PC-9 (cell line): ENCODE measurements around the gene ZBTB49. TPM values are rescaled to one million over a fixed set of nuclear protein-coding genes. Genes with fewer than 3 reads are reported as not detected.
"Not testable (repeated sequence)": the region's sequence is repeated elsewhere in the genome, so short reads cannot be mapped to it uniquely, and the experiment has no call there.

Source experiments
- BruUV-seq: library from RNA; stranded (reverse); fragments of 400-500 nt; replicated peaks from 2 replicates; lab custom pipeline; 2021; lab: Mats Ljungman, UMichigan
- CTCF ChIA-PET: fragments of 300-600 bp; sonication (Branson Sonifier 250); formaldehyde crosslinking; loops from one replicate; lab custom pipeline; 2022; ENCODE audit warnings: antibody characterized with exemption; lab: Charles Lee
- POLR2A ChIA-PET: fragments of 300-600 bp; sonication (Branson Sonifier 250); formaldehyde crosslinking; loops from one replicate; lab custom pipeline; 2022; ENCODE audit warnings: antibody characterized with exemption; ENCODE audit not compliant: unreplicated experiment; lab: Charles Lee
- DNase-seq, 2 experiments: peaks; one replicate each; pipeline versions ENCODE4 v3.0.0 to v3.0.0-alpha.2; 2015 to 2022; ENCODE audit warnings: mixed read lengths in 1 of 2
- H2AFZ ChIP-seq: fragments of 200-600 bp; sonication (generic); 2 replicates; pipeline ENCODE4 v1.8.1; 2017; ENCODE audit warnings: antibody characterized with exemption
- H3F3A ChIP-seq: fragments of 200-600 bp; sonication (generic); 2 replicates; pipeline ENCODE4 v1.8.1; 2017; ENCODE audit warnings: antibody characterized with exemption, mild to moderate bottlenecking, low read depth; ENCODE audit not compliant: insufficient read depth
- H3K27ac ChIP-seq: fragments of 200-600 bp; sonication (generic); 2 replicates; pipeline ENCODE4 v1.6.1; 2016; ENCODE audit warnings: mixed run types
- H3K27me3 ChIP-seq: fragments of 200-600 bp; sonication (generic); 2 replicates; pipeline ENCODE4 v1.6.1; 2016; ENCODE audit warnings: low read depth, mixed run types; ENCODE audit not compliant: insufficient read depth
- H3K36me3 ChIP-seq: fragments of 200-600 bp; sonication (generic); 2 replicates; pipeline ENCODE4 v1.6.1; 2016; ENCODE audit warnings: low read depth, mixed run types
- H3K4me1 ChIP-seq: fragments of 200-600 bp; sonication (generic); replicated peaks from 2 replicates; pipeline ENCODE4 v1.6.1; 2016; ENCODE audit warnings: mixed run types; ENCODE audit not compliant: insufficient read depth
- H3K4me2 ChIP-seq: fragments of 200-600 bp; sonication (generic); 2 replicates; pipeline ENCODE4 v1.6.1; 2017; ENCODE audit warnings: mixed run types
- H3K4me3 ChIP-seq: fragments of 200-600 bp; sonication (generic); 2 replicates; pipeline ENCODE4 v1.6.1; 2016; ENCODE audit warnings: mixed run types
- H3K79me2 ChIP-seq: fragments of 200-600 bp; sonication (generic); 2 replicates; pipeline ENCODE4 v1.6.1; 2017; ENCODE audit warnings: low read depth, mixed run types
- H3K9me2 ChIP-seq: fragments of 200-600 bp; sonication (generic); 2 replicates; pipeline ENCODE4 v1.8.1; 2017; ENCODE audit warnings: mild to moderate bottlenecking; ENCODE audit not compliant: insufficient read depth
- H3K9me3 ChIP-seq: fragments of 200-600 bp; sonication (generic); 2 replicates; pipeline ENCODE4 v1.8.1; 2016; ENCODE audit warnings: low read depth; ENCODE audit not compliant: insufficient read depth
- H4K20me1 ChIP-seq: fragments of 200-600 bp; sonication (generic); 2 replicates; pipeline ENCODE4 v1.8.1; 2017; ENCODE audit not compliant: insufficient read depth
- CTCF ChIP-seq: fragments of 200-600 bp; sonication (generic); conservative IDR thresholded peaks from 2 replicates; pipeline ENCODE4 v1.6.1; 2017; ENCODE audit warnings: mixed run types, antibody characterized with exemption, mild to moderate bottlenecking, moderate library complexity
- EZH2 ChIP-seq: fragments of 200-600 bp; sonication (generic); IDR thresholded peaks from 2 replicates; pipeline ENCODE4 v1.8.0; 2017; ENCODE audit warnings: antibody characterized with exemption, low read depth
- intact Hi-C: fragments of 100-400 bp; cut with micrococcal nuclease; formaldehyde crosslinking; loops from one replicate; pipeline ENCODE4 v1.10.0; 2022; ENCODE audit not compliant: unreplicated experiment
- total RNA-seq: library from RNA; stranded (reverse); gene quantifications from 2 replicates; pipeline ENCODE4 v1.2.3, GENCODE V29; 2021

ZBTB49 gene
- total RNA-seq, 1 experiment from 2014 or later: 5.3 TPM

GRCh38 chr4:4249866-4250265, 40.2 kb upstream of the ZBTB49 start:
- no peaks in the 10 kb centered on the region for H3K9me3 ChIP-seq
- intact Hi-C loops: loop anchor here (2.0 kb wide), 1 partner anchor 41 kb away; the partner anchor contains the start of genes LYAR and ZBTB49
- no peaks in the 10 kb centered on the region for H3K36me3 ChIP-seq
- 0 out of 2 replicates have a peak, but pooled peaks cover 12% of the 10 kb centered on the region for H3K4me1 ChIP-seq
- BruUV-seq: no TSS peak
- H2AFZ ChIP-seq: no peak overlapping the region
- peaks cover 9% of the 10 kb centered on the region for H3K79me2 ChIP-seq
- TF ChIP-seq EZH2 (no peak), CTCF (no peak)
- H3K4me2 ChIP-seq: no peak overlapping the region
- ChIA-PET CTCF (no interaction called here), POLR2A (no interaction called here)
- no peaks in the 10 kb centered on the region for H3F3A ChIP-seq
- no peak for DNase-seq
- 0 out of 2 replicates have a peak, but pooled peaks cover 4% of the 10 kb centered on the region for H3K27me3 ChIP-seq
- no peak overlapping the region for H3K4me3 ChIP-seq
- no peaks in the 10 kb centered on the region for H4K20me1 ChIP-seq
- no peak overlapping the region for H3K27ac ChIP-seq
- no peaks in the 10 kb centered on the region for H3K9me2 ChIP-seq

GRCh38 chr4:4254199-4254598, 35.9 kb upstream of the ZBTB49 start:
- Histone ChIP-seq H3K9me3 (no peaks in the 10 kb centered on the region), H3K4me3 (no peak overlapping the region), H3F3A (no peaks in the 10 kb centered on the region), H3K27me3 (peaks cover 13% of the 10 kb centered on the region; the same call in 1 of the 2 replicates), H3K36me3 (no peaks in the 10 kb centered on the region), H2AFZ (no peak overlapping the region), H3K27ac (no peak overlapping the region), H3K4me1 (peaks cover 3% of the 10 kb centered on the region), H3K79me2 (no peaks in the 10 kb centered on the region), H4K20me1 (no peaks in the 10 kb centered on the region), H3K9me2 (no peaks in the 10 kb centered on the region), H3K4me2 (no peak overlapping the region)
- POLR2A ChIA-PET: no interaction called here
- no TSS peak for BruUV-seq
- CTCF ChIA-PET: no interaction called here
- intact Hi-C loops: no loop called here
- DNase-seq: no peak
- no peak for TF ChIP-seq EZH2

- Histone ChIP-seq H3K9me3 (no peaks in the 10 kb centered on the region), H3K4me3 (no peak overlapping the region), H3K4me1 (peaks cover 6% of the 10 kb centered on the region), H3K27ac (no peak overlapping the region), H3K27me3 (peaks cover 13% of the 10 kb centered on the region; the same call in 1 of the 2 replicates), H3K9me2 (no peaks in the 10 kb centered on the region), H3F3A (peaks cover 1% of the 10 kb centered on the region; the same call in 1 of the 2 replicates), H3K36me3 (no peaks in the 10 kb centered on the region), H2AFZ (no peak overlapping the region), H4K20me1 (no peaks in the 10 kb centered on the region), H3K4me2 (no peak overlapping the region), H3K79me2 (no peaks in the 10 kb centered on the region)
- intact Hi-C loops: no loop called here
- no TSS peak for BruUV-seq
- CTCF ChIA-PET: no interaction called here
- no peak for DNase-seq
- POLR2A ChIA-PET: no interaction called here
- TF ChIP-seq CTCF (no peak), EZH2 (no peak)
Measured at GRCh38 chr4:4254666-4255065, 35.4 kb upstream of the ZBTB49 start.

GRCh38 chr4:4256799-4257198, 33.3 kb upstream of the ZBTB49 start:
- DNase-seq: no peak
- Histone ChIP-seq H3K36me3 (no peaks in the 10 kb centered on the region), H3K9me2 (no peaks in the 10 kb centered on the region), H3K4me1 (peaks cover 8% of the 10 kb centered on the region), H4K20me1 (no peaks in the 10 kb centered on the region), H3K79me2 (no peaks in the 10 kb centered on the region), H3F3A (peaks cover 5% of the 10 kb centered on the region; the same call in 1 of the 2 replicates), H3K9me3 (no peaks in the 10 kb centered on the region), H2AFZ (no peak overlapping the region), H3K4me3 (no peak overlapping the region), H3K27ac (no peak overlapping the region), H3K4me2 (no peak overlapping the region), H3K27me3 (peaks cover 13% of the 10 kb centered on the region; the same call in 1 of the 2 replicates)
- BruUV-seq: no TSS peak
- CTCF ChIA-PET: no interaction called here
- intact Hi-C loops: no loop called here
- TF ChIP-seq EZH2 (no peak), CTCF (no peak)
- POLR2A ChIA-PET: no interaction called here

- H3K9me3 ChIP-seq, BruUV-seq, H3K27ac ChIP-seq, CTCF ChIA-PET, H4K20me1 ChIP-seq, H3K4me1 ChIP-seq, POLR2A ChIA-PET, H3K4me2 ChIP-seq, H3F3A ChIP-seq, DNase-seq, H3K79me2 ChIP-seq, H3K4me3 ChIP-seq, H3K9me2 ChIP-seq, H3K36me3 ChIP-seq, intact Hi-C loops, H2AFZ ChIP-seq: not testable (repeated sequence)
- H3K27me3 ChIP-seq: peaks cover 13% of the 10 kb centered on the region; the same call in 1 of the 2 replicates
Measured at GRCh38 chr4:4257705-4258104, 32.3 kb upstream of the ZBTB49 start.
